Upper lobe of left lung (tissue), 6 donors: ENCODE results near the gene SPNS1. TPM values are rescaled to one million over a fixed set of nuclear protein-coding genes. Genes with fewer than 3 reads are reported as not detected.

Experiments
- ATAC-seq, 2 donors: fragments of 200-7000 bp; cut with Tn5 transposase; one replicate each; pipeline ENCODE4 v1.9.1; 2022; ENCODE audit warnings: mild to moderate bottlenecking in 2 of 2, moderate library complexity in 2 of 2; ENCODE audit not compliant: low FRiP score in 2 of 2
- DNase-seq, 2 donors: peaks; one replicate each; pipeline ENCODE4 v3.0.0-alpha.2; 2019 to 2020
- H3K27ac ChIP-seq, 4 donors: fragments of 200-600 bp; sonication (generic); one replicate each; pipeline ENCODE4 v1.5.1; 2016 to 2019
- H3K27me3 ChIP-seq, 4 donors: fragments of 200-600 bp; sonication (generic); one replicate each; pipeline ENCODE4 v1.5.1; 2017 to 2019
- H3K36me3 ChIP-seq, 4 donors: fragments of 200-600 bp; sonication (generic); one replicate each; pipeline ENCODE4 v1.5.1; 2016 to 2019
- H3K4me1 ChIP-seq, 4 donors: fragments of 200-600 bp; sonication (generic); one replicate each; pipeline ENCODE4 v1.5.1; 2018 to 2019
- H3K4me3 ChIP-seq, 4 donors: fragments of 200-600 bp; sonication (generic); one replicate each; pipeline ENCODE4 v1.5.1; 2017 to 2019; ENCODE audit warnings: mild to moderate bottlenecking in 2 of 4, moderate library complexity in 1 of 4
- H3K9me3 ChIP-seq, 4 donors: fragments of 200-600 bp; sonication (generic); one replicate each; pipeline ENCODE4 v1.5.1; 2018 to 2019
- CTCF ChIP-seq, 6 experiments: fragments of 450-650 bp in 4 of 6; fragments of 200-600 bp in 2 of 6; sonication (generic) in 2 of 6; IDR thresholded peaks; one replicate each; pipeline ENCODE4 v1.5.1; 2016 to 2019; ENCODE audit warnings: antibody characterized with exemption in 6 of 6
- EP300 ChIP-seq, 4 donors: sonication (generic); formaldehyde crosslinking; IDR thresholded peaks; one replicate each; pipeline ENCODE4 v1.5.1; 2017; ENCODE audit warnings: antibody characterized with exemption in 4 of 4, control low read depth in 2 of 4
- POLR2A ChIP-seq, 4 donors: fragments of 450-650 bp; IDR thresholded peaks; one replicate each; pipeline ENCODE4 v1.5.1; 2016 to 2017; ENCODE audit warnings: antibody characterized with exemption in 4 of 4, mild to moderate bottlenecking in 2 of 4
- POLR2AphosphoS5 ChIP-seq, 2 donors: sonication (generic); formaldehyde crosslinking; IDR thresholded peaks; one replicate each; pipeline ENCODE4 v1.5.1; 2017; ENCODE audit warnings: antibody characterized with exemption in 2 of 2
- WGBS, 2 donors: methylation state at CpG; one replicate each; pipeline ENCODE4 v1.1.5; 2017 to 2018; 5-methylcytosine and 5-hydroxymethylcytosine counted together
- total RNA-seq, 6 donors: library from RNA; depleted of rRNA in 4 of 6; stranded (reverse); fragments of >200 nt in 4 of 6; gene quantifications; one replicate each; pipeline versions ENCODE4 v1.1.0 to v1.2.1, GENCODE V29; 2016 to 2021
- donor health status: DM: no; HTN: no; CAD: no; lungs with moderate emphysema.
- donor health status: DM: no; HTN: yes; CAD: no; lungs with severe emphysema.

Gene SPNS1
- total RNA-seq, 6 donors from 2014 or later = 23.4 to 84.7 (median 68.7) TPM

- ATAC-seq = no peak
- H3K9me3 ChIP-seq = peaks cover 0 to 9% (median under 1%) of the 10 kb centered on the region in 4 donors
- peaks cover 0 to 9% (median 5%) of the 10 kb centered on the region in 4 donors for H3K4me1 ChIP-seq
- DNase-seq = no peak
- 87 to 94% methylated on average over 12 to 13 of the region's 13 CpGs for WGBS, 2 donors
- H3K27ac ChIP-seq = peak overlapping the region in 2 of 4 donors; percentile 37 to 73
- peaks cover 0 to 85% (median 59%) of the 10 kb centered on the region in 4 donors for H3K36me3 ChIP-seq
- no peaks in the 10 kb centered on the region for H3K27me3 ChIP-seq
- TF ChIP-seq POLR2AphosphoS5 (IDR thresholded peaks at IDR 0.05) (no peak), CTCF (IDR thresholded peaks at IDR 0.05) (no peak), POLR2A (IDR thresholded peaks at IDR 0.05) (no peak), EP300 (IDR thresholded peaks at IDR 0.05) (no peak)
- peak overlapping the region in 3 of 4 donors; percentile 37 to 47 (median 43) for H3K4me3 ChIP-seq
Measured at GRCh38 chr16:28986492-28986891, 11.9 kb downstream of the SPNS1 start.

- H3K27ac ChIP-seq = no peak overlapping the region
- no peak for DNase-seq
- no peak for ATAC-seq
- no peaks in the 10 kb centered on the region for H3K27me3 ChIP-seq
- no peak overlapping the region for H3K4me3 ChIP-seq
- 89 to 95% methylated on average over 4 of the region's 4 CpGs for WGBS, 2 donors
- H3K36me3 ChIP-seq = peaks cover 0 to 77% (median 51%) of the 10 kb centered on the region in 4 donors
- TF ChIP-seq EP300 (IDR thresholded peaks at IDR 0.05) = no peak
- TF ChIP-seq POLR2A (IDR thresholded peaks at IDR 0.05) = no peak
- TF ChIP-seq CTCF (IDR thresholded peaks at IDR 0.05) = no peak
- no peak for TF ChIP-seq POLR2AphosphoS5 (IDR thresholded peaks at IDR 0.05)
- peaks cover 0 to 7% (median 0%) of the 10 kb centered on the region in 4 donors for H3K9me3 ChIP-seq
- peaks cover 0 to 9% (median 5%) of the 10 kb centered on the region in 4 donors for H3K4me1 ChIP-seq
Measured at GRCh38 chr16:28987170-28987853, 12.7 kb downstream of the SPNS1 start.

- Histone ChIP-seq H3K4me1 (peaks cover 0 to 7% (median 2%) of the 10 kb centered on the region in 4 donors), H3K9me3 (peaks cover 0 to 7% (median 0%) of the 10 kb centered on the region in 4 donors), H3K27me3 (no peaks in the 10 kb centered on the region), H3K27ac (no peak overlapping the region), H3K4me3 (no peak overlapping the region), H3K36me3 (peaks cover 0 to 57% (median 32%) of the 10 kb centered on the region in 4 donors)
- 91 to 98% methylated on average over 12 to 14 of the region's 14 CpGs for WGBS, 2 donors
- no peak for TF ChIP-seq CTCF (IDR thresholded peaks at IDR 0.05)
- no peak for TF ChIP-seq POLR2A (IDR thresholded peaks at IDR 0.05)
- TF ChIP-seq EP300 (IDR thresholded peaks at IDR 0.05) = no peak
- TF ChIP-seq POLR2AphosphoS5 (IDR thresholded peaks at IDR 0.05) = no peak
- no peak for ATAC-seq
- no peak for DNase-seq
Measured at GRCh38 chr16:28989363-28989762, 14.8 kb downstream of the SPNS1 start.

GRCh38 chr16:28990375-28991040 lies 15.9 kb downstream of the SPNS1 start:
- peaks cover 0 to 7% (median 0%) of the 10 kb centered on the region in 4 donors for H3K9me3 ChIP-seq
- H3K36me3 ChIP-seq = peaks cover 0 to 47% (median 27%) of the 10 kb centered on the region in 4 donors
- H3K4me3 ChIP-seq = no peak overlapping the region
- H3K27ac ChIP-seq = no peak overlapping the region
- WGBS, 2 donors = 85 to 89% methylated on average over 11 of the region's 11 CpGs
- ATAC-seq (no peak), DNase-seq (no peak)
- no peaks in the 10 kb centered on the region for H3K27me3 ChIP-seq
- H3K4me1 ChIP-seq = no peaks in the 10 kb centered on the region
- TF ChIP-seq POLR2A (IDR thresholded peaks at IDR 0.05) = no peak

- Histone ChIP-seq H3K27ac (no peak overlapping the region), H3K4me1 (no peaks in the 10 kb centered on the region), H3K4me3 (no peak overlapping the region), H3K36me3 (peaks cover 0 to 37% (median 18%) of the 10 kb centered on the region in 4 donors), H3K9me3 (peaks cover 0 to 7% (median 0%) of the 10 kb centered on the region in 4 donors), H3K27me3 (no peaks in the 10 kb centered on the region)
- no peak for DNase-seq
- WGBS, 2 donors = 54 to 87% methylated on average over 4 to 8 of the region's 8 CpGs
- TF ChIP-seq POLR2AphosphoS5 (IDR thresholded peaks at IDR 0.05) (no peak), POLR2A (IDR thresholded peaks at IDR 0.05) (no peak), CTCF (IDR thresholded peaks at IDR 0.05) (no peak), EP300 (IDR thresholded peaks at IDR 0.05) (no peak)
- no peak for ATAC-seq
Measured at GRCh38 chr16:28991687-28992086, 17.1 kb downstream of the SPNS1 start.
